Measurements from ENCODE around the gene HYAL3. TPM values are rescaled to one million over a fixed set of nuclear protein-coding genes. Genes with fewer than 3 reads are reported as not detected.

Gene HYAL3
- total and polyA plus RNA-seq, 5 experiments from 2014 or later, result 2.5 to 4.7 (median 3.2) TPM

- H3K36me3 Mint-ChIP-seq, result peaks cover 0 to 26% (median 2%) of the 10 kb centered on the region in 3 donors
- peak overlapping the region; percentile 57 to 80 (median 76) for H3K4me3 Mint-ChIP-seq
- DNase-seq (peak in 2 of 10 donors; percentile 24 to 32), ATAC-seq (no peak)
- H3K27ac Mint-ChIP-seq, result peak overlapping the region; percentile 92 to 96 (median 93)
- H3K27me3 Mint-ChIP-seq, result no peaks in the 10 kb centered on the region
- H3K9me3 Mint-ChIP-seq, result no peaks in the 10 kb centered on the region
- POLR2A ChIA-PET, result interaction anchor here (0.7 to 4.4 kb wide), 7 partner anchors 9 to 99 kb away, joined by 3 to 50 read pairs (median 4); no protein-coding TSS in a partner anchor
- H3K4me1 Mint-ChIP-seq, result peaks cover 38 to 93% (median 89%) of the 10 kb centered on the region in 4 donors
These were observed 56.2 kb downstream of the HYAL3 start for GRCh38 chr3:50242851-50243542.

Other genes starting within 250 kb of the HYAL3 start
- 100 to 1,000 TPM; 387 to 402 TPM for gene RBM5, start 210.5 kb downstream of the HYAL3 start, total RNA-seq
- 10 to 100 TPM; 19.7 to 46.1 (median 35.0) TPM for gene RBM5, start 210.5 kb downstream of the HYAL3 start, polyA plus RNA-seq
- gene SEMA3F, start 144.1 kb downstream of the HYAL3 start, total RNA-seq, result not detected
- gene SEMA3F, start 144.1 kb downstream of the HYAL3 start, polyA plus RNA-seq, result not detected
- not detected for gene GNAT1, start 107.8 kb downstream of the HYAL3 start, total RNA-seq
- gene GNAT1, start 107.8 kb downstream of the HYAL3 start, polyA plus RNA-seq, result not detected
- not detected for gene SLC38A3, start 94.1 kb downstream of the HYAL3 start, total RNA-seq
- gene SLC38A3, start 94.1 kb downstream of the HYAL3 start, polyA plus RNA-seq, result not detected
- 100 to 1,000 TPM; 253 to 258 TPM for gene GNAI2, start 63.2 kb downstream of the HYAL3 start, total RNA-seq
- 100 to 1,000 TPM; 405 to 534 (median 417) TPM for gene GNAI2, start 63.2 kb downstream of the HYAL3 start, polyA plus RNA-seq
- 1 to 10 TPM; 1.0 to 1.1 TPM for gene SEMA3B, start 30.3 kb downstream of the HYAL3 start, total RNA-seq
- under 1 TPM in 1 of 3 donors, not detected in 2; 0.09 TPM for gene SEMA3B, start 30.3 kb downstream of the HYAL3 start, polyA plus RNA-seq
- gene LSMEM2, start 20.3 kb downstream of the HYAL3 start, total RNA-seq, result not detected
- gene LSMEM2, start 20.3 kb downstream of the HYAL3 start, polyA plus RNA-seq, result under 1 TPM in 2 of 3 donors, not detected in 1; 0.15 to 0.21 TPM
- 10 to 100 TPM; 68.9 TPM for gene IFRD2, start 7.0 kb downstream of the HYAL3 start, total RNA-seq
- gene IFRD2, start 7.0 kb downstream of the HYAL3 start, polyA plus RNA-seq, result 10 to 100 TPM; 59.4 to 69.7 (median 60.7) TPM
- gene NAA80, start within 50 bp of the HYAL3 start, total RNA-seq, result 10 to 100 TPM; 33.8 to 36.8 TPM
- gene NAA80, start within 50 bp of the HYAL3 start, polyA plus RNA-seq, result 10 to 100 TPM; 10.8 to 18.7 (median 17.4) TPM
- under 1 TPM; 0.16 to 0.39 TPM for gene HYAL1, start 4.2 kb upstream of the HYAL3 start, total RNA-seq
- under 1 TPM in 2 of 3 donors, not detected in 1; 0.54 to 0.75 TPM for gene HYAL1, start 4.2 kb upstream of the HYAL3 start, polyA plus RNA-seq
- gene HYAL2, start 23.3 kb upstream of the HYAL3 start, total RNA-seq, result 1 to 10 TPM; 2.0 to 2.5 TPM
- gene HYAL2, start 23.3 kb upstream of the HYAL3 start, polyA plus RNA-seq, result 1 to 10 TPM; 1.8 to 6.1 (median 3.4) TPM
- gene TUSC2, start 28.8 kb upstream of the HYAL3 start, total RNA-seq, result 10 to 100 TPM; 21.8 to 22.7 TPM
- 10 to 100 TPM; 48.4 to 54.3 (median 53.7) TPM for gene TUSC2, start 28.8 kb upstream of the HYAL3 start, polyA plus RNA-seq
- gene RASSF1, start 41.4 kb upstream of the HYAL3 start, total RNA-seq, result 10 to 100 TPM; 67.3 to 70.8 TPM
- gene RASSF1, start 41.4 kb upstream of the HYAL3 start, polyA plus RNA-seq, result 10 to 100 TPM; 50.8 to 87.6 (median 68.1) TPM
- 1 to 10 TPM; 3.6 to 4.0 TPM for gene ZMYND10, start 46.3 kb upstream of the HYAL3 start, total RNA-seq
- gene ZMYND10, start 46.3 kb upstream of the HYAL3 start, polyA plus RNA-seq, result not detected
- gene NPRL2, start 51.4 kb upstream of the HYAL3 start, total RNA-seq, result 10 to 100 TPM; 52.8 to 63.8 TPM
- gene NPRL2, start 51.4 kb upstream of the HYAL3 start, polyA plus RNA-seq, result 10 to 100 TPM; 36.2 to 45.3 (median 36.4) TPM
- gene CYB561D2, start 51.5 kb upstream of the HYAL3 start, total RNA-seq, result 10 to 100 TPM; 29.7 to 34.5 TPM
- 10 to 100 TPM; 45.5 to 48.2 (median 47.7) TPM for gene CYB561D2, start 51.5 kb upstream of the HYAL3 start, polyA plus RNA-seq
- gene TMEM115, start 60.1 kb upstream of the HYAL3 start, total RNA-seq, result 10 to 100 TPM; 28.7 to 29.8 TPM
- gene TMEM115, start 60.1 kb upstream of the HYAL3 start, polyA plus RNA-seq, result 10 to 100 TPM; 15.2 to 29.2 (median 20.3) TPM
- gene CACNA2D2, start 204.2 kb upstream of the HYAL3 start, total RNA-seq, result 1 to 10 TPM; 4.0 to 4.9 TPM
- 1 to 10 TPM in 1 of 3 donors, under 1 TPM in 2; 0.40 to 1.5 (median 0.40) TPM for gene CACNA2D2, start 204.2 kb upstream of the HYAL3 start, polyA plus RNA-seq

Measured in naive thymus-derived CD8-positive, alpha-beta T cell (primary cell).